Upper lobe of right lung (tissue), 1 donor: ENCODE measurements around the gene AURKA. TPM values are rescaled to one million over a fixed set of nuclear protein-coding genes. Genes with fewer than 3 reads are reported as not detected.
A peak's percentile ranks its signal among the peaks of the same experiment; 100 is the strongest.

Experiments
- ATAC-seq: fragments of 200-7000 bp; cut with Tn5 transposase; one replicate; pipeline ENCODE4 v1.9.1; 2020; ENCODE audit warnings: mild to moderate bottlenecking, moderate library complexity
- DNase-seq: peaks from one replicate; pipeline ENCODE4 v3.0.0-alpha.2; 2020
- H3K27ac ChIP-seq: fragments of 200-600 bp; one replicate; pipeline ENCODE4 v1.8.0; 2022
- H3K27me3 ChIP-seq: fragments of 200-600 bp; one replicate; pipeline ENCODE4 v1.8.0; 2022; ENCODE audit warnings: mild to moderate bottlenecking
- H3K36me3 ChIP-seq: fragments of 200-600 bp; one replicate; pipeline ENCODE4 v1.8.0; 2022
- H3K4me1 ChIP-seq: fragments of 200-600 bp; one replicate; pipeline ENCODE4 v1.8.0; 2022
- H3K4me3 ChIP-seq: fragments of 200-600 bp; one replicate; pipeline ENCODE4 v1.8.0; 2022; ENCODE audit warnings: mild to moderate bottlenecking
- H3K9me3 ChIP-seq: fragments of 200-600 bp; one replicate; pipeline ENCODE4 v1.8.0; 2022
- CTCF ChIP-seq: fragments of 200-600 bp; IDR thresholded peaks from one replicate; pipeline ENCODE4 v1.8.0; 2022; ENCODE audit warnings: antibody characterized with exemption
- intact Hi-C: fragments of 100-400 bp; cut with DNase I; formaldehyde crosslinking; loops from one replicate; pipeline ENCODE4 v1.11.0; 2022
- total RNA-seq: library from RNA; stranded (reverse); fragmentation: NEBNext Ultra II Directional; extraction: Animal tissue kit (Norgen Biotek cat#: 25700); gene quantifications from one replicate; pipeline ENCODE4 v1.2.1, GENCODE V29; 2021
- donor health status: DM: no; HTN: yes; CAD: no; lungs with severe emphysema.

The AURKA gene
- total RNA-seq, 1 donor from 2014 or later, result 1.5 TPM

DNA sequence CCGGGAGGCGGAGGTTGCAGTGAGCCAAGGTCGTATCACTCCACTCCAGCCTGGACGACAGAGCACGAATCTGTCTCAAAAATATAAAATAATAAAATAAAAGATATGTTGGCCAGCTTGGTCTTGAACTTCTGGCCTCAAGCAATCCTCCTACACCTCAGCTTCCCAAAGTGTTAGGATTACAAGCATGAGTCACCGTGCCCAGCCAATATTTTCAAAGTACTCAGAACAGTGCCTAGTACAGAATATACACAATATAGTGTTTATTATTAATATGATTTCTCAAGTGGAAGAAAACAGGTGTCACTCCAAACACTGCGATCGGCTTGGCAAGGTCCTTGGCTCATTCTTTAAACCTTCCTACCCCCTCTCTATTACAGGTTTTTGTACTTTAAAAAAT, 30.1 kb downstream of the AURKA start:
- DNase-seq (no peak), ATAC-seq (no peak)
- Histone ChIP-seq H3K4me1 (peaks cover 13% of the 10 kb centered on the region), H3K36me3 (peaks cover 23% of the 10 kb centered on the region), H3K4me3 (no peak overlapping the region), H3K27me3 (no peaks in the 10 kb centered on the region), H3K27ac (no peak overlapping the region), H3K9me3 (no peaks in the 10 kb centered on the region)
- intact Hi-C loops, result no loop called here
- TF ChIP-seq CTCF, result no peak

DNA sequence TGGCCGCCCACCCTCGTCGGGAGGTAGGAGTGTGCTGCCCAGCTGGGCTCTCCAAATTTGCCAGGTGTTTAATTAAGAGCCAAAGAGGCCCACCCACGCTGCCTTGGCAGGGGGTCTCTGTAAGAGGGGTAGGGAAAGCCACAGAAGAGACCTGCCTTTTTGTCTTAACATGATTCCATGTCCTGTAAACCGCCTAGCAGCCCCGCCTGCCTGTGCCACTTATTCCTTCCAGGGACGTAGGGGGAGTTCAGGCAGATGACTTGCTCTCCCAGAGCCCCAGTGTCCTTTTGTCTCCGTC, 31.2 kb downstream of the AURKA start:
- Histone ChIP-seq H3K36me3 (peaks cover 13% of the 10 kb centered on the region), H3K27ac (no peak overlapping the region), H3K27me3 (no peaks in the 10 kb centered on the region), H3K4me3 (no peak overlapping the region), H3K9me3 (no peaks in the 10 kb centered on the region), H3K4me1 (peaks cover 13% of the 10 kb centered on the region)
- intact Hi-C loops, result no loop called here
- DNase-seq (no peak), ATAC-seq (no peak)
- TF ChIP-seq CTCF, result no peak

- ATAC-seq (peak; percentile 1), DNase-seq (no peak)
- no peaks in the 10 kb centered on the region for H3K27me3 ChIP-seq
- H3K4me1 ChIP-seq, result peaks cover 13% of the 10 kb centered on the region
- no peak for TF ChIP-seq CTCF
- H3K9me3 ChIP-seq, result no peaks in the 10 kb centered on the region
- peaks cover 7% of the 10 kb centered on the region for H3K36me3 ChIP-seq
- peak overlapping the region; percentile 80 for H3K27ac ChIP-seq
- intact Hi-C loops, result no loop called here
- H3K4me3 ChIP-seq, result peak overlapping the region; percentile 86
Observed at GRCh38 chr20:56360133-56360907, 31.7 kb downstream of the AURKA start.

DNA sequence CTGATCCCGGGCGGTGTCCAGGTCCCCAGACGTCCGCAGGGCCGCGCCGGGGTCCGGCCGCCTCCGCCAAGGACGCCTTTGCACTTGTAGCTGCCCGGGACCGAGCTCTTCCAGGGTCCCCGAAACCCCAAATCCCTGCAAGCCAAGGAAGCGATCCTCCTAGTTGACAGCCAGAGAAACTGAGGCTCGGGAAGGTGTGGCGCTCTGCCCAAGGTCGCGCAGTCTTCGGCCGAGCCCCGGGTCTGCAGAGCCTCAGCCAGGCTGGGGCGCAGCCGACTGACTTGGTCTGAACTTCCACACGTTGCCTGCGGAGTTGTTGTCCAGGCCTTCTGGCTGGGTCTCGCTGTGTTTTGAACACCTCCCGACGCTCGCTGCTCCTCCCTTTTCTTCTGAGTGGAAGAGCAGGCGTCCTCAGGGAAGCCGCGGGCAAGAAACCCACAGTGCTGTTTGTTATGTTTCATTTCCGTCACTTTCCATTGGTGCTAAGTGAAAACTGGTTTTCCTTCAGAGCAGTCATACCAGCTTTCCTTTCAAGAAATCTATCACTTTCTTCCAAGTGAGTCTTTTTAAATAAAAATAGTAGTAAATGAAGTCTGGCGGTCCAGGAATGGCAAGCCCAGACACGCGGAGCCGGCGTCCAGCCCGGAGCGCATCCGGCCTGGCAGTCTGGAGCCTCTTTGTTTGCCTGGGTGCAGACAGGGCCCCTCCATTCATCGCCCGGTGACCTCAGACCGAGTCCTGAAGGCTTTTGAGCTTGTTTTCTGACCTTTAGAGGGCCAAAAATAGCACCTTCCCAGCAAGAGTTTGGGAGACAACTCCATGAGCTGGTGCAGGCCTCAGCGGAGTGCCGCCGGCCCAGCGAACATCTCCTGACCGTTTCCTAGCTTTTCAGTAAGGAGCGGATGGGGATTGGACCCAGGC, 32.5 kb downstream of the AURKA start:
- intact Hi-C loops, result no loop called here
- no peak for TF ChIP-seq CTCF
- peak overlapping the region; percentile 80 for H3K27ac ChIP-seq

GRCh38 chr20:56358600-56359211, 33.3 kb downstream of the AURKA start, which contains the start of gene FAM210B:
TSS of gene FAM210B (plus strand) at chr20:56358974. CDS start at chr20:56359006, 32 bp downstream.
- Histone ChIP-seq H3K27ac (peak within 1 kb of the TSS; percentile 80), H3K4me3 (peak within 1 kb of the TSS; percentile 86), H3K27me3 (no peaks in the 10 kb centered on the region), H3K36me3 (no peaks in the 10 kb centered on the region), H3K9me3 (no peaks in the 10 kb centered on the region), H3K4me1 (peaks cover 13% of the 10 kb centered on the region)
- no peak for TF ChIP-seq CTCF
- peak; percentile 98 for ATAC-seq
- intact Hi-C loops, result no loop called here
- peak; percentile 94 for DNase-seq

More for the DNA sequence above, 32.5 kb downstream of the AURKA start:
- Histone ChIP-seq H3K4me3 (peak overlapping the region; percentile 86), H3K9me3 (no peaks in the 10 kb centered on the region), H3K27me3 (no peaks in the 10 kb centered on the region), H3K36me3 (peaks cover under 1% of the 10 kb centered on the region), H3K4me1 (peaks cover 13% of the 10 kb centered on the region)
- ATAC-seq, result peak; percentile 60
- DNase-seq, result peak; percentile 71
